ENCODE results near the gene CBX4. TPM values are rescaled to one million over a fixed set of nuclear protein-coding genes. Genes with fewer than 3 reads are reported as not detected.
A peak's percentile ranks its signal among the peaks of the same experiment; 100 is the strongest.

Gene CBX4
- total and polyA plus RNA-seq, 2 of the 13 experiments (the other 11 are each of a cell fraction or from before 2014, with no cell fraction given): 25.8 to 50.8 TPM

DNA sequence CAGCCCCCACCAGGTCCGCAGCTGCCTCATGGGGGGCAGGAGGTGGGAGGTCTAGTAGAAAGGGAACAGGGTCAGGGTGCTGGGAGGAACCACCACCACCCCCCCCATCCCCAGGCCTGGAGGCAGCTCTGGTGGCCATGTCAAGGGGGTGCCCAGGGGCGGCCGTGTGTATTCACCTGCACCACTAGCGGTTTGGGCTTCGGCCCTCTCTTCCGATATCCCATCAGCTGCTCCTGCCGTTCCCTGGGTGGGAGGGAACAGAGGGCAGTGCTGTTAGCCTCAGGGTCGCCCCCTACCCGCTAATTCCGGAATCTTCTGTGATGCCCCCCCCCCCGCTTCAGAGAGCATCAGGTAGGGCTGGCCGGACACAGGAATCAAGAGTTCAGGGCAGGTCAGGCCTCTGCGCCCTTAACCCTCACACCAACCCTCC lies 3.8 kb downstream of the CBX4 start (continued):
- TF ChIP-seq, protein P1, sequence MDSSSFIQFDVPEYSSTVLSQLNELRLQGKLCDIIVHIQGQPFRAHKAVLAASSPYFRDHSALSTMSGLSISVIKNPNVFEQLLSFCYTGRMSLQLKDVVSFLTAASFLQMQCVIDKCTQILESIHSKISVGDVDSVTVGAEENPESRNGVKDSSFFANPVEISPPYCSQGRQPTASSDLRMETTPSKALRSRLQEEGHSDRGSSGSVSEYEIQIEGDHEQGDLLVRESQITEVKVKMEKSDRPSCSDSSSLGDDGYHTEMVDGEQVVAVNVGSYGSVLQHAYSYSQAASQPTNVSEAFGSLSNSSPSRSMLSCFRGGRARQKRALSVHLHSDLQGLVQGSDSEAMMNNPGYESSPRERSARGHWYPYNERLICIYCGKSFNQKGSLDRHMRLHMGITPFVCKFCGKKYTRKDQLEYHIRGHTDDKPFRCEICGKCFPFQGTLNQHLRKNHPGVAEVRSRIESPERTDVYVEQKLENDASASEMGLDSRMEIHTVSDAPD (CRISPR knock-in tag; IDR thresholded peaks at IDR 0.05): no peak
- TF ChIP-seq AGO2 (optimal IDR thresholded peaks at IDR 0.05; ENCODE audit: low read depth, low read length) (peak; percentile 21), HOXA3 (CRISPR knock-in tag; IDR thresholded peaks at IDR 0.05) (no peak), RCOR2 (CRISPR knock-in tag; IDR thresholded peaks at IDR 0.05) (no peak), LCORL (IDR thresholded peaks at IDR 0.05) (no peak), LCORL (CRISPR knock-in tag; IDR thresholded peaks at IDR 0.05) (peak; percentile 30; the same call in 1 of the 2 replicates), PTBP1 (IDR thresholded peaks at IDR 0.05; ENCODE audit: low read depth, low read length, poor library complexity, severe bottlenecking) (peak; percentile 18), ZFYVE20 (CRISPR knock-in tag; IDR thresholded peaks at IDR 0.05; ENCODE audit: borderline replicate concordance, low read depth) (no peak), TBP (CRISPR knock-in tag; IDR thresholded peaks at IDR 0.05) (no peak), ZNF607 (CRISPR knock-in tag; IDR thresholded peaks at IDR 0.05; ENCODE audit: borderline replicate concordance) (no peak), ZSCAN30 (CRISPR knock-in tag; IDR thresholded peaks at IDR 0.05) (no peak), POLR2A (IDR thresholded peaks at IDR 0.05; ENCODE audit: insufficient read depth in 1 of 2, low read depth in 2 of 2, low read length in 2 of 2) (peak in 1 of 2 experiments; percentile 17; a peak in 1 of 4 replicates), MED8 (CRISPR knock-in tag; IDR thresholded peaks at IDR 0.05; ENCODE audit: insufficient replicate concordance) (no peak), RXRA (CRISPR knock-in tag; IDR thresholded peaks at IDR 0.05) (0 out of 2 replicates have a peak, but pooled peaks have one; percentile 3), HMG20A (CRISPR knock-in tag; IDR thresholded peaks at IDR 0.05; ENCODE audit: borderline replicate concordance) (no peak), ZNF773 (CRISPR knock-in tag; IDR thresholded peaks at IDR 0.05; ENCODE audit: borderline replicate concordance) (no peak), NR2F6 (IDR thresholded peaks at IDR 0.05) (no peak), NR2F6 (CRISPR knock-in tag; IDR thresholded peaks at IDR 0.05) (no peak), DNMT3B (CRISPR knock-in tag; conservative IDR thresholded peaks at IDR 0.05) (no peak), THAP11 (CRISPR knock-in tag; IDR thresholded peaks at IDR 0.05) (no peak)
- TF ChIP-seq, protein P2, sequence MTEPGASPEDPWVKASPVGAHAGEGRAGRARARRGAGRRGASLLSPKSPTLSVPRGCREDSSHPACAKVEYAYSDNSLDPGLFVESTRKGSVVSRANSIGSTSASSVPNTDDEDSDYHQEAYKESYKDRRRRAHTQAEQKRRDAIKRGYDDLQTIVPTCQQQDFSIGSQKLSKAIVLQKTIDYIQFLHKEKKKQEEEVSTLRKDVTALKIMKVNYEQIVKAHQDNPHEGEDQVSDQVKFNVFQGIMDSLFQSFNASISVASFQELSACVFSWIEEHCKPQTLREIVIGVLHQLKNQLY (CRISPR knock-in tag; IDR thresholded peaks at IDR 0.05): no peak
- TF ChIP-seq, protein P3, sequence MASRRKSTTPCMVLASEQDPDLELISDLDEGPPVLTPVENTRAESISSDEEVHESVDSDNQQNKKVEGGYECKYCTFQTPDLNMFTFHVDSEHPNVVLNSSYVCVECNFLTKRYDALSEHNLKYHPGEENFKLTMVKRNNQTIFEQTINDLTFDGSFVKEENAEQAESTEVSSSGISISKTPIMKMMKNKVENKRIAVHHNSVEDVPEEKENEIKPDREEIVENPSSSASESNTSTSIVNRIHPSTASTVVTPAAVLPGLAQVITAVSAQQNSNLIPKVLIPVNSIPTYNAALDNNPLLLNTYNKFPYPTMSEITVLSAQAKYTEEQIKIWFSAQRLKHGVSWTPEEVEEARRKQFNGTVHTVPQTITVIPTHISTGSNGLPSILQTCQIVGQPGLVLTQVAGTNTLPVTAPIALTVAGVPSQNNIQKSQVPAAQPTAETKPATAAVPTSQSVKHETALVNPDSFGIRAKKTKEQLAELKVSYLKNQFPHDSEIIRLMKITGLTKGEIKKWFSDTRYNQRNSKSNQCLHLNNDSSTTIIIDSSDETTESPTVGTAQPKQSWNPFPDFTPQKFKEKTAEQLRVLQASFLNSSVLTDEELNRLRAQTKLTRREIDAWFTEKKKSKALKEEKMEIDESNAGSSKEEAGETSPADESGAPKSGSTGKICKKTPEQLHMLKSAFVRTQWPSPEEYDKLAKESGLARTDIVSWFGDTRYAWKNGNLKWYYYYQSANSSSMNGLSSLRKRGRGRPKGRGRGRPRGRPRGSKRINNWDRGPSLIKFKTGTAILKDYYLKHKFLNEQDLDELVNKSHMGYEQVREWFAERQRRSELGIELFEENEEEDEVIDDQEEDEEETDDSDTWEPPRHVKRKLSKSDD (CRISPR knock-in tag; IDR thresholded peaks at IDR 0.05; ENCODE audit: low read depth): no peak
- TF ChIP-seq, protein P4, sequence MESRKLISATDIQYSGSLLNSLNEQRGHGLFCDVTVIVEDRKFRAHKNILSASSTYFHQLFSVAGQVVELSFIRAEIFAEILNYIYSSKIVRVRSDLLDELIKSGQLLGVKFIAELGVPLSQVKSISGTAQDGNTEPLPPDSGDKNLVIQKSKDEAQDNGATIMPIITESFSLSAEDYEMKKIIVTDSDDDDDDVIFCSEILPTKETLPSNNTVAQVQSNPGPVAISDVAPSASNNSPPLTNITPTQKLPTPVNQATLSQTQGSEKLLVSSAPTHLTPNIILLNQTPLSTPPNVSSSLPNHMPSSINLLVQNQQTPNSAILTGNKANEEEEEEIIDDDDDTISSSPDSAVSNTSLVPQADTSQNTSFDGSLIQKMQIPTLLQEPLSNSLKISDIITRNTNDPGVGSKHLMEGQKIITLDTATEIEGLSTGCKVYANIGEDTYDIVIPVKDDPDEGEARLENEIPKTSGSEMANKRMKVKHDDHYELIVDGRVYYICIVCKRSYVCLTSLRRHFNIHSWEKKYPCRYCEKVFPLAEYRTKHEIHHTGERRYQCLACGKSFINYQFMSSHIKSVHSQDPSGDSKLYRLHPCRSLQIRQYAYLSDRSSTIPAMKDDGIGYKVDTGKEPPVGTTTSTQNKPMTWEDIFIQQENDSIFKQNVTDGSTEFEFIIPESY (CRISPR knock-in tag; IDR thresholded peaks at IDR 0.05): peak; percentile 95
- TF ChIP-seq, protein P5, sequence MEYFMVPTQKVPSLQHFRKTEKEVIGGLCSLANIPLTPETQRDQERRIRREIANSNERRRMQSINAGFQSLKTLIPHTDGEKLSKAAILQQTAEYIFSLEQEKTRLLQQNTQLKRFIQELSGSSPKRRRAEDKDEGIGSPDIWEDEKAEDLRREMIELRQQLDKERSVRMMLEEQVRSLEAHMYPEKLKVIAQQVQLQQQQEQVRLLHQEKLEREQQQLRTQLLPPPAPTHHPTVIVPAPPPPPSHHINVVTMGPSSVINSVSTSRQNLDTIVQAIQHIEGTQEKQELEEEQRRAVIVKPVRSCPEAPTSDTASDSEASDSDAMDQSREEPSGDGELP (IDR thresholded peaks at IDR 0.05; ENCODE audit: borderline replicate concordance, low read depth): peak; percentile 48; the same call in 1 of the 2 replicates
